H1 (cell line): ENCODE results near the gene CAMK2D. TPM values are rescaled to one million over a fixed set of nuclear protein-coding genes. Genes with fewer than 3 reads are reported as not detected.

Experiments
- CTCF ChIA-PET: fragments of 300-600 bp; sonication (Branson Sonifier 250); formaldehyde crosslinking; loops from one replicate; lab custom pipeline; 2021; ENCODE audit not compliant: partially characterized antibody; lab: Charles Lee
- POLR2A ChIA-PET: fragments of 300-600 bp; sonication (Branson Sonifier 250); formaldehyde crosslinking; loops from one replicate; lab custom pipeline; 2021; ENCODE audit warnings: inconsistent platforms; ENCODE audit not compliant: partially characterized antibody; lab: Charles Lee
- DNase-seq, 2 experiments: peaks; one replicate each; pipeline versions ENCODE4 v3.0.0 to v3.0.0-alpha.2; 2010 to 2022; ENCODE audit warnings: low spot score in 2 of 2, low read depth in 1 of 2, mixed read lengths in 1 of 2
- FAIRE-seq: peaks from 2 replicates; lab custom pipeline; 2011; peaks lifted over from hg19 to GRCh38; lab: Jason Lieb, UNC
- H2AFZ ChIP-seq: 2 replicates; pipeline ENCODE4 v1.8.1; 2012; ENCODE audit warnings: low read length, inconsistent platforms
- H2AK5ac ChIP-seq: 2 replicates; pipeline ENCODE4 v1.6.1; 2013; ENCODE audit warnings: low read depth, low read length
- H2BK120ac ChIP-seq: replicated peaks from 2 replicates; pipeline ENCODE3; 2013; ENCODE audit warnings: low read depth, low read length, inconsistent platforms
- H2BK12ac ChIP-seq: 2 replicates; pipeline ENCODE4 v1.6.1; 2013; ENCODE audit warnings: low read depth, low read length
- H2BK15ac ChIP-seq: 2 replicates; pipeline ENCODE4 v1.6.1; 2013; ENCODE audit warnings: low read length
- H2BK20ac ChIP-seq: 2 replicates; pipeline ENCODE4 v1.6.1; 2013; ENCODE audit warnings: low read length
- H2BK5ac ChIP-seq: 2 replicates; pipeline ENCODE4 v1.6.1; 2013; ENCODE audit warnings: low read depth, low read length
- H3K14ac ChIP-seq: 2 replicates; pipeline ENCODE4 v1.6.1; 2013; ENCODE audit warnings: inconsistent platforms; ENCODE audit not compliant: insufficient read length
- H3K18ac ChIP-seq: 2 replicates; pipeline ENCODE4 v1.6.1; 2013; ENCODE audit warnings: low read length; ENCODE audit errors: extremely low read depth
- H3K23ac ChIP-seq: 2 replicates; pipeline ENCODE4 v1.6.1; 2013; ENCODE audit warnings: inconsistent platforms; ENCODE audit not compliant: insufficient read length
- H3K23me2 ChIP-seq: 2 replicates; pipeline ENCODE4 v1.6.1; 2013; ENCODE audit warnings: low read depth, low read length
- H3K27ac ChIP-seq: 2 replicates; pipeline ENCODE4 v1.6.1; 2011; ENCODE audit warnings: low read depth, low read length, inconsistent platforms
- H3K27me3 ChIP-seq, 4 experiments: replicated peaks in 1 of 4; 1 replicate in 1 of 4; 2 replicates in 3 of 4; pipeline versions ENCODE4 v1.6.1 to v1.8.1; 2011 to 2013; ENCODE audit warnings: low read length in 3 of 4, mild to moderate bottlenecking in 3 of 4, inconsistent platforms in 2 of 4, mixed read lengths in 2 of 4, moderate library complexity in 1 of 4; ENCODE audit not compliant: control insufficient read depth in 3 of 4, insufficient read depth in 3 of 4; ENCODE audit errors: extremely low read depth in 1 of 4
- H3K36me3 ChIP-seq, 4 experiments: 2 replicates each; pipeline versions ENCODE4 v1.6.1 to v1.8.1; 2011 to 2013; ENCODE audit warnings: mild to moderate bottlenecking in 4 of 4, low read length in 3 of 4, moderate library complexity in 2 of 4, control low read depth in 1 of 4, inconsistent platforms in 1 of 4; ENCODE audit not compliant: insufficient read depth in 4 of 4, control insufficient read depth in 2 of 4
- H3K4ac ChIP-seq: replicated peaks from 2 replicates; pipeline ENCODE3; 2013; ENCODE audit warnings: low read length, low read depth, mixed read lengths, inconsistent platforms; ENCODE audit not compliant: insufficient read length
- H3K4me1 ChIP-seq, 4 experiments: replicated peaks in 1 of 4; 1 replicate in 1 of 4; 2 replicates in 3 of 4; pipeline versions ENCODE4 v1.6.1 to v1.8.1; 2011 to 2013; ENCODE audit warnings: low read length in 3 of 4, inconsistent platforms in 2 of 4, mixed read lengths in 1 of 4; ENCODE audit not compliant: insufficient read depth in 4 of 4, control insufficient read depth in 3 of 4
- H3K4me2 ChIP-seq, 2 experiments: 2 replicates each; pipeline versions ENCODE4 v1.6.1 to v1.8.1; 2011 to 2013; ENCODE audit warnings: low read depth in 2 of 2, low read length in 2 of 2, control low read depth in 1 of 2, inconsistent platforms in 1 of 2, mild to moderate bottlenecking in 1 of 2; ENCODE audit not compliant: insufficient read depth in 1 of 2
- H3K4me3 ChIP-seq, 4 experiments: fragments of 200-600, 300-600 bp in 1 of 4; sonication (generic), shearing (Covaris generic), sonication (Bioruptor Twin) in 1 of 4; 2 replicates each; pipeline versions ENCODE4 v1.5.1 to v1.8.1; 2011 to 2016; ENCODE audit warnings: low read length in 4 of 4, low read depth in 3 of 4, control low read depth in 2 of 4, inconsistent platforms in 2 of 4, mild to moderate bottlenecking in 2 of 4, mixed read lengths in 1 of 4, moderate library complexity in 1 of 4; ENCODE audit not compliant: insufficient read depth in 2 of 4; ENCODE audit errors: extremely low read depth in 1 of 4
- H3K56ac ChIP-seq: replicated peaks from 2 replicates; pipeline ENCODE3; 2013; ENCODE audit warnings: low read depth, mild to moderate bottlenecking, mixed read lengths, low read length, inconsistent platforms; ENCODE audit not compliant: insufficient read length
- H3K79me1 ChIP-seq: 2 replicates; pipeline ENCODE4 v1.6.1; 2013; ENCODE audit warnings: low read depth, low read length, control low read depth
- H3K79me2 ChIP-seq, 2 experiments: 2 replicates each; pipeline versions ENCODE4 v1.6.1 to v1.8.1; 2012 to 2013; ENCODE audit warnings: low read length in 2 of 2, mild to moderate bottlenecking in 2 of 2, inconsistent platforms in 1 of 2; ENCODE audit not compliant: insufficient read depth in 2 of 2, control insufficient read depth in 1 of 2
- H3K9ac ChIP-seq, 4 experiments: replicated peaks in 1 of 4; 1 replicate in 1 of 4; 2 replicates in 3 of 4; pipeline versions ENCODE4 v1.6.1 to v1.8.1; 2011 to 2013; ENCODE audit warnings: low read depth in 3 of 4, low read length in 3 of 4, control low read depth in 2 of 4, mild to moderate bottlenecking in 2 of 4, moderate library complexity in 2 of 4, inconsistent platforms in 1 of 4; ENCODE audit errors: extremely low read depth in 1 of 4
- H3K9me3 ChIP-seq, 2 experiments: 2 replicates each; pipeline versions ENCODE4 v1.6.1 to v1.8.1; 2012 to 2013; ENCODE audit warnings: mild to moderate bottlenecking in 2 of 2, moderate library complexity in 2 of 2, control low read depth in 1 of 2, inconsistent platforms in 1 of 2, low read depth in 1 of 2, low read length in 1 of 2, mixed read lengths in 1 of 2; ENCODE audit not compliant: insufficient read depth in 2 of 2
- H4K20me1 ChIP-seq, 2 experiments: replicated peaks in 1 of 2; 2 replicates each; pipeline versions ENCODE3 to v1.8.1; 2011 to 2013; ENCODE audit warnings: inconsistent platforms in 2 of 2, low read length in 2 of 2, mild to moderate bottlenecking in 1 of 2; ENCODE audit not compliant: insufficient read depth in 2 of 2, control insufficient read depth in 1 of 2
- H4K5ac ChIP-seq: 2 replicates; pipeline ENCODE4 v1.6.1; 2013; ENCODE audit warnings: low read length, low read depth, mixed read lengths, inconsistent platforms; ENCODE audit not compliant: insufficient read length
- H4K8ac ChIP-seq: 2 replicates; pipeline ENCODE4 v1.8.0; 2013; ENCODE audit warnings: mild to moderate bottlenecking, moderate library complexity, low read length, inconsistent platforms; ENCODE audit not compliant: insufficient read depth; ENCODE audit errors: extremely low read depth
- H4K91ac ChIP-seq: replicated peaks from 2 replicates; pipeline ENCODE3; 2013; ENCODE audit warnings: low read length, mixed read lengths, inconsistent platforms; ENCODE audit not compliant: insufficient read length
- ATF3 ChIP-seq: IDR thresholded peaks from 2 replicates; pipeline ENCODE4 v1.6.1; 2011; ENCODE audit warnings: low read depth, mild to moderate bottlenecking, low read length; ENCODE audit not compliant: insufficient read depth
- BRCA1 ChIP-seq: IDR thresholded peaks from 2 replicates; pipeline ENCODE4 v1.6.1; 2012; ENCODE audit warnings: low read depth, low read length, improper control_type of control experiment
- EGR1 ChIP-seq: IDR thresholded peaks from 2 replicates; pipeline ENCODE4 v1.6.1; 2011; ENCODE audit warnings: low read depth, low read length, borderline replicate concordance
- FOSL1 ChIP-seq: IDR thresholded peaks from 2 replicates; pipeline ENCODE4 v1.6.1; 2011; ENCODE audit warnings: mild to moderate bottlenecking, low read depth, low read length, moderate library complexity; ENCODE audit not compliant: insufficient read depth
- HDAC2 ChIP-seq, 2 experiments: fragments of 300-600 bp in 1 of 2; sonication (generic) in 1 of 2; IDR thresholded peaks; 2 replicates each; pipeline ENCODE4 v1.6.1; 2011 to 2012; ENCODE audit warnings: low read depth in 2 of 2, low read length in 2 of 2, mild to moderate bottlenecking in 2 of 2, moderate library complexity in 2 of 2, borderline replicate concordance in 1 of 2, inconsistent platforms in 1 of 2
- JUN ChIP-seq: IDR thresholded peaks from 2 replicates; pipeline ENCODE4 v1.6.1; 2011; ENCODE audit warnings: low read depth, mild to moderate bottlenecking, improper control_type of control experiment, low read length
- MAX ChIP-seq: IDR thresholded peaks from 2 replicates; pipeline ENCODE4 v1.6.1; 2012; ENCODE audit warnings: inconsistent platforms
- NANOG ChIP-seq: IDR thresholded peaks from 2 replicates; pipeline ENCODE4 v1.6.1; 2011; ENCODE audit warnings: low read length, low read depth, mild to moderate bottlenecking, inconsistent platforms; ENCODE audit not compliant: insufficient read depth, poor library complexity, severe bottlenecking
- PHF8 ChIP-seq: fragments of 200-600 bp; sonication (generic); conservative IDR thresholded peaks from 2 replicates; pipeline ENCODE4 v1.7.1; 2012; ENCODE audit warnings: low read depth, mild to moderate bottlenecking, inconsistent platforms, low read length, moderate library complexity
- SAP30 ChIP-seq: fragments of 300-600 bp; sonication (generic); IDR thresholded peaks from 2 replicates; pipeline ENCODE4 v1.7.1; 2012; ENCODE audit warnings: low read length, moderate library complexity, mild to moderate bottlenecking, inconsistent platforms; ENCODE audit not compliant: insufficient read depth, insufficient replicate concordance
- SP1 ChIP-seq: IDR thresholded peaks from 2 replicates; pipeline ENCODE4 v1.6.1; 2011; ENCODE audit warnings: low read depth, low read length
- SP2 ChIP-seq: IDR thresholded peaks from 2 replicates; pipeline ENCODE4 v1.6.1; 2012; ENCODE audit warnings: mild to moderate bottlenecking, low read length, inconsistent platforms
- TCF12 ChIP-seq: IDR thresholded peaks from 2 replicates; pipeline ENCODE4 v1.6.1; 2011; ENCODE audit warnings: low read depth, mild to moderate bottlenecking, low read length
- WGBS, 2 experiments: shearing (Covaris generic) in 1 of 2; methylation state at CpG; one replicate each; pipeline versions ENCODE4 v1.1.6 to v1.1.7; 2013 to 2015; ENCODE audit warnings: low lambda C conversion rate in 2 of 2, mixed read lengths in 2 of 2, inconsistent platforms in 1 of 2, low coverage in 1 of 2, missing lambda C conversion rate in 1 of 2; ENCODE audit not compliant: insufficient replicate concordance in 2 of 2, insufficient coverage in 1 of 2, insufficient read length in 1 of 2; ENCODE audit errors: extremely low coverage in 1 of 2, missing lambda C conversion rate in 1 of 2; 5-methylcytosine and 5-hydroxymethylcytosine counted together
- polyA plus RNA-seq, 7 experiments: library from polyadenylated mRNA; depleted of rRNA in 3 of 7; stranded (reverse) in 5 of 7; unstranded in 2 of 7; fragments of >200 nt in 5 of 7; fragments of 200-250 nt in 2 of 7; gene quantifications; 1 replicate in 5 of 7; 2 replicates in 1 of 7; 4 replicates in 1 of 7; pipeline versions ENCODE4 v1.2.1 to v1.2.3, GENCODE V29; 2011 to 2013; ENCODE audit warnings: missing spikeins in 2 of 7, mixed read lengths in 2 of 7
- total RNA-seq: library from RNA; stranded (reverse); fragmentation: NEBNext Ultra II Directional; extraction: Animal tissue kit (Norgen Biotek cat#: 25700); gene quantifications from 2 replicates; pipeline ENCODE4 v1.2.1, GENCODE V29; 2021

The CAMK2D gene
- total and polyA plus RNA-seq, 2 of the 8 experiments (the other 6 are each of a cell fraction or from before 2014, with no cell fraction given), result 3.2 to 7.0 TPM

- Histone ChIP-seq H3K79me2 (no peaks in the 10 kb centered on the region), H4K8ac (no peak overlapping the region), H3K4me1 (peaks cover 0 to 4% (median 0%) of the 10 kb centered on the region in 4 experiments; a peak in 1 of 7 replicates), H2BK20ac (no peak overlapping the region), H3K4ac (no peak overlapping the region), H3K79me1 (no peaks in the 10 kb centered on the region), H3K9ac (no peak overlapping the region), H3K23me2 (no peaks in the 10 kb centered on the region), H2BK120ac (no peak overlapping the region), H4K91ac (no peak overlapping the region), H3K56ac (no peak overlapping the region), H3K4me2 (no peak overlapping the region), H4K20me1 (no peaks in the 10 kb centered on the region), H3K18ac (no peak overlapping the region), H3K9me3 (0 out of 4 replicates have a peak, but pooled peaks cover 0 to 4% of the 10 kb centered on the region in 2 experiments), H3K23ac (no peak overlapping the region), H4K5ac (no peak overlapping the region), H3K27ac (no peak overlapping the region), H2BK12ac (no peak overlapping the region), H3K36me3 (no peaks in the 10 kb centered on the region), H2BK5ac (no peak overlapping the region), H3K27me3 (no peaks in the 10 kb centered on the region), H3K14ac (no peak overlapping the region), H2AFZ (no peak overlapping the region), H3K4me3 (no peak overlapping the region), H2BK15ac (no peak overlapping the region), H2AK5ac (no peak overlapping the region)
- FAIRE-seq (no peak), DNase-seq (no peak)
- ChIA-PET POLR2A (no interaction called here), CTCF (interaction anchor here (1.1 to 1.5 kb wide), 2 partner anchors 9 to 65 kb away, joined by 3 to 4 read pairs; no protein-coding TSS in a partner anchor)
- 95% methylated on average over 4 of the region's 4 CpGs; no CpG with 5 or more reads in 1 of the 2 experiments for WGBS, 2 experiments
- TF ChIP-seq HDAC2 (IDR thresholded peaks at IDR 0.05; ENCODE audit: borderline replicate concordance in 1 of 2, low read depth in 2 of 2, low read length in 2 of 2) (no peak), PHF8 (no peak), TCF12 (no peak), ATF3 (no peak), NANOG (no peak), SP1 (no peak), FOSL1 (no peak), JUN (no peak), BRCA1 (no peak), MAX (no peak), EGR1 (no peak), SP2 (no peak), SAP30 (no peak)
Measured at GRCh38 chr4:113404167-113404571, 357.4 kb downstream of the CAMK2D start.
